CD4-positive, alpha-beta T cell treated with Interleukin-6 at 100 ng/mL for 8 hours (primary cell): ENCODE data around the gene PDE4D.

Experiments used
- DNase-seq: peaks from one replicate; pipeline ENCODE4 v3.0.0-alpha.2; 2020; ENCODE audit warnings: mixed read lengths, low spot score

PDE4D gene

GRCh38 chr5:58925627-58926540 is 967.6 kb downstream of the PDE4D start:
- DNase-seq = no peak

- DNase-seq = no peak
Measured at GRCh38 chr5:58924306-58924705, 969.2 kb downstream of the PDE4D start.

- DNase-seq = no peak
Measured at GRCh38 chr5:58923355-58923754, 970.2 kb downstream of the PDE4D start.

GRCh38 chr5:58922461-58923171 is 970.9 kb downstream of the PDE4D start:
- no peak for DNase-seq

- no peak for DNase-seq
Measured at GRCh38 chr5:58921159-58921558, 972.4 kb downstream of the PDE4D start.

GRCh38 chr5:58919833-58920232 is 973.7 kb downstream of the PDE4D start:
- no peak for DNase-seq
